HepG2 (cell line): ENCODE data around the gene INHBE. TPM values are rescaled to one million over a fixed set of nuclear protein-coding genes. Genes with fewer than 3 reads are reported as not detected.

Experiments used
- ATM ChIP-seq: fragments of 450-650 bp; IDR thresholded peaks from 2 replicates; pipeline ENCODE4 v1.7.1; 2017; ENCODE audit warnings: mild to moderate bottlenecking, borderline replicate concordance
- GATA4 ChIP-seq: sonication (generic); IDR thresholded peaks from 2 replicates; pipeline ENCODE4 v1.6.1; 2016; ENCODE audit warnings: antibody characterized with exemption, low read depth, borderline replicate concordance
- HHEX ChIP-seq: IDR thresholded peaks from 2 replicates; pipeline ENCODE4 v1.6.1; 2016; ENCODE audit warnings: control low read depth
- NFIB ChIP-seq: sonication (generic); formaldehyde crosslinking; IDR thresholded peaks from 2 replicates; pipeline ENCODE4 v1.9.0; 2021; ENCODE audit warnings: missing genetic modification reagents, mild to moderate bottlenecking, borderline replicate concordance
- RAD21 ChIP-seq: fragments of 450-650 bp; formaldehyde crosslinking; IDR thresholded peaks from 2 replicates; pipeline ENCODE4 v1.5.0; 2020; ENCODE audit warnings: mild to moderate bottlenecking
- THAP11 ChIP-seq: IDR thresholded peaks from 2 replicates; pipeline ENCODE4 v1.6.1; 2016; ENCODE audit warnings: missing biosample characterization, missing genetic modification reagents
- ZFP82 ChIP-seq: sonication (generic); formaldehyde crosslinking; IDR thresholded peaks from 2 replicates; pipeline ENCODE4 v1.5.1; 2020; ENCODE audit warnings: mild to moderate bottlenecking, missing genetic modification reagents, borderline replicate concordance
- ZSCAN12 ChIP-seq: sonication (generic); formaldehyde crosslinking; IDR thresholded peaks from 2 replicates; pipeline ENCODE4 v1.9.0; 2021; ENCODE audit warnings: mild to moderate bottlenecking, missing genetic modification reagents
- ZSCAN25 ChIP-seq: sonication (generic); formaldehyde crosslinking; IDR thresholded peaks from 2 replicates; pipeline ENCODE4 v1.8.0; 2022; ENCODE audit warnings: mild to moderate bottlenecking, missing genetic modification reagents
- polyA plus RNA-seq, 8 experiments: library from polyadenylated mRNA; depleted of rRNA in 3 of 8; stranded (reverse) in 7 of 8; unstranded in 1 of 8; fragments of >200 nt; fragmentation: Illumina TruSeq in 4 of 8; extraction: Trizol in 4 of 8; gene quantifications; 2 replicates each; pipeline versions ENCODE4 v1.2.1 to v1.2.3, GENCODE V29; 2011 to 2016; ENCODE audit warnings: low read depth in 4 of 8, missing spikeins in 1 of 8, mixed read lengths in 1 of 8; ENCODE audit not compliant: insufficient read depth in 1 of 8
- total RNA-seq, 5 experiments: library from RNA; depleted of rRNA; stranded (reverse); fragments of >200 nt; fragmentation: Illumina TruSeq; extraction: Trizol; gene quantifications; 2 replicates each; pipeline ENCODE4 v1.2.3, GENCODE V29; 2016; ENCODE audit warnings: low read depth in 1 of 5
- TF ChIP-seq, protein P1 (sequence below): sonication (generic); formaldehyde crosslinking; IDR thresholded peaks from 2 replicates; pipeline ENCODE4 v1.5.1; 2020; ENCODE audit warnings: mild to moderate bottlenecking, moderate library complexity, missing genetic modification reagents
- TF ChIP-seq, protein P2 (sequence below): sonication (generic); formaldehyde crosslinking; IDR thresholded peaks from 2 replicates; pipeline ENCODE4 v1.5.1; 2020; ENCODE audit warnings: missing genetic modification reagents, mild to moderate bottlenecking, borderline replicate concordance
- TF ChIP-seq, protein P3 (sequence below): sonication (generic); formaldehyde crosslinking; IDR thresholded peaks from 2 replicates; pipeline ENCODE4 v1.5.1; 2020; ENCODE audit warnings: mild to moderate bottlenecking, missing genetic modification reagents, moderate library complexity
- TF ChIP-seq, protein P4 (sequence below): sonication (generic); formaldehyde crosslinking; IDR thresholded peaks from 2 replicates; pipeline ENCODE4 v1.9.0; 2021; ENCODE audit warnings: missing genetic modification reagents, mild to moderate bottlenecking, borderline replicate concordance
- TF ChIP-seq, protein P5 (sequence below): sonication (generic); formaldehyde crosslinking; conservative IDR thresholded peaks from 2 replicates; pipeline ENCODE4 v1.8.0; 2022; ENCODE audit warnings: missing genetic modification reagents
- TF ChIP-seq, protein P6 (sequence below): IDR thresholded peaks from 2 replicates; pipeline ENCODE4 v1.6.1; 2012; ENCODE audit warnings: low read depth, low read length, improper control_type of control experiment
- TF ChIP-seq, protein P7 (sequence below): sonication (generic); formaldehyde crosslinking; IDR thresholded peaks from 2 replicates; pipeline ENCODE4 v1.4.0; 2020; ENCODE audit warnings: missing genetic modification reagents, low read depth, mild to moderate bottlenecking, borderline replicate concordance

INHBE gene
- total and polyA plus RNA-seq, 2 of the 13 experiments (the other 11 are each of a cell fraction or from before 2014, with no cell fraction given), result 17.0 to 32.0 TPM

DNA sequence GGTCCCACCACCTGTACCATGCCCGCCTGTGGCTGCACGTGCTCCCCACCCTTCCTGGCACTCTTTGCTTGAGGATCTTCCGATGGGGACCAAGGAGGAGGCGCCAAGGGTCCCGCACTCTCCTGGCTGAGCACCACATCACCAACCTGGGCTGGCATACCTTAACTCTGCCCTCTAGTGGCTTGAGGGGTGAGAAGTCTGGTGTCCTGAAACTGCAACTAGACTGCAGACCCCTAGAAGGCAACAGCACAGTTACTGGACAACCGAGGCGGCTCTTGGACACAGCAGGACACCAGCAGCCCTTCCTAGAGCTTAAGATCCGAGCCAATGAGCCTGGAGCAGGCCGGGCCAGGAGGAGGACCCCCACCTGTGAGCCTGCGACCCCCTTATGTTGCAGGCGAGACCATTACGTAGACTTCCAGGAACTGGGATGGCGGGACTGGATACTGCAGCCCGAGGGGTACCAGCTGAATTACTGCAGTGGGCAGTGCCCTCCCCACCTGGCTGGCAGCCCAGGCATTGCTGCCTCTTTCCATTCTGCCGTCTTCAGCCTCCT, 1.1 kb downstream of the INHBE start (continued):
- TF ChIP-seq, protein P1, sequence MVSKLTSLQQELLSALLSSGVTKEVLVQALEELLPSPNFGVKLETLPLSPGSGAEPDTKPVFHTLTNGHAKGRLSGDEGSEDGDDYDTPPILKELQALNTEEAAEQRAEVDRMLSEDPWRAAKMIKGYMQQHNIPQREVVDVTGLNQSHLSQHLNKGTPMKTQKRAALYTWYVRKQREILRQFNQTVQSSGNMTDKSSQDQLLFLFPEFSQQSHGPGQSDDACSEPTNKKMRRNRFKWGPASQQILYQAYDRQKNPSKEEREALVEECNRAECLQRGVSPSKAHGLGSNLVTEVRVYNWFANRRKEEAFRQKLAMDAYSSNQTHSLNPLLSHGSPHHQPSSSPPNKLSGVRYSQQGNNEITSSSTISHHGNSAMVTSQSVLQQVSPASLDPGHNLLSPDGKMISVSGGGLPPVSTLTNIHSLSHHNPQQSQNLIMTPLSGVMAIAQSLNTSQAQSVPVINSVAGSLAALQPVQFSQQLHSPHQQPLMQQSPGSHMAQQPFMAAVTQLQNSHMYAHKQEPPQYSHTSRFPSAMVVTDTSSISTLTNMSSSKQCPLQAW, result 0 out of 2 replicates have a peak, but pooled peaks have one; percentile 1
- TF ChIP-seq ATM (no peak), RAD21 (CRISPR knock-in tag) (peak; percentile 50; the same call in 1 of the 2 replicates), ZSCAN25 (CRISPR knock-in tag) (0 out of 2 replicates have a peak, but pooled peaks have one; percentile 19), ZFP82 (CRISPR knock-in tag) (no peak), ZSCAN12 (CRISPR knock-in tag) (no peak), HHEX (CRISPR knock-in tag) (no peak), NFIB (CRISPR knock-in tag) (no peak), THAP11 (peak; percentile 67), GATA4 (no peak)
- TF ChIP-seq, protein P2, sequence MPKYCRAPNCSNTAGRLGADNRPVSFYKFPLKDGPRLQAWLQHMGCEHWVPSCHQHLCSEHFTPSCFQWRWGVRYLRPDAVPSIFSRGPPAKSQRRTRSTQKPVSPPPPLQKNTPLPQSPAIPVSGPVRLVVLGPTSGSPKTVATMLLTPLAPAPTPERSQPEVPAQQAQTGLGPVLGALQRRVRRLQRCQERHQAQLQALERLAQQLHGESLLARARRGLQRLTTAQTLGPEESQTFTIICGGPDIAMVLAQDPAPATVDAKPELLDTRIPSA (CRISPR knock-in tag), result no peak
- TF ChIP-seq, protein P3, sequence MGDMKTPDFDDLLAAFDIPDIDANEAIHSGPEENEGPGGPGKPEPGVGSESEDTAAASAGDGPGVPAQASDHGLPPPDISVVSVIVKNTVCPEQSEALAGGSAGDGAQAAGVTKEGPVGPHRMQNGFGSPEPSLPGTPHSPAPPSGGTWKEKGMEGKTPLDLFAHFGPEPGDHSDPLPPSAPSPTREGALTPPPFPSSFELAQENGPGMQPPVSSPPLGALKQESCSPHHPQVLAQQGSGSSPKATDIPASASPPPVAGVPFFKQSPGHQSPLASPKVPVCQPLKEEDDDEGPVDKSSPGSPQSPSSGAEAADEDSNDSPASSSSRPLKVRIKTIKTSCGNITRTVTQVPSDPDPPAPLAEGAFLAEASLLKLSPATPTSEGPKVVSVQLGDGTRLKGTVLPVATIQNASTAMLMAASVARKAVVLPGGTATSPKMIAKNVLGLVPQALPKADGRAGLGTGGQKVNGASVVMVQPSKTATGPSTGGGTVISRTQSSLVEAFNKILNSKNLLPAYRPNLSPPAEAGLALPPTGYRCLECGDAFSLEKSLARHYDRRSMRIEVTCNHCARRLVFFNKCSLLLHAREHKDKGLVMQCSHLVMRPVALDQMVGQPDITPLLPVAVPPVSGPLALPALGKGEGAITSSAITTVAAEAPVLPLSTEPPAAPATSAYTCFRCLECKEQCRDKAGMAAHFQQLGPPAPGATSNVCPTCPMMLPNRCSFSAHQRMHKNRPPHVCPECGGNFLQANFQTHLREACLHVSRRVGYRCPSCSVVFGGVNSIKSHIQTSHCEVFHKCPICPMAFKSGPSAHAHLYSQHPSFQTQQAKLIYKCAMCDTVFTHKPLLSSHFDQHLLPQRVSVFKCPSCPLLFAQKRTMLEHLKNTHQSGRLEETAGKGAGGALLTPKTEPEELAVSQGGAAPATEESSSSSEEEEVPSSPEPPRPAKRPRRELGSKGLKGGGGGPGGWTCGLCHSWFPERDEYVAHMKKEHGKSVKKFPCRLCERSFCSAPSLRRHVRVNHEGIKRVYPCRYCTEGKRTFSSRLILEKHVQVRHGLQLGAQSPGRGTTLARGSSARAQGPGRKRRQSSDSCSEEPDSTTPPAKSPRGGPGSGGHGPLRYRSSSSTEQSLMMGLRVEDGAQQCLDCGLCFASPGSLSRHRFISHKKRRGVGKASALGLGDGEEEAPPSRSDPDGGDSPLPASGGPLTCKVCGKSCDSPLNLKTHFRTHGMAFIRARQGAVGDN (CRISPR knock-in tag), result peak; percentile 60
- TF ChIP-seq, protein P4, sequence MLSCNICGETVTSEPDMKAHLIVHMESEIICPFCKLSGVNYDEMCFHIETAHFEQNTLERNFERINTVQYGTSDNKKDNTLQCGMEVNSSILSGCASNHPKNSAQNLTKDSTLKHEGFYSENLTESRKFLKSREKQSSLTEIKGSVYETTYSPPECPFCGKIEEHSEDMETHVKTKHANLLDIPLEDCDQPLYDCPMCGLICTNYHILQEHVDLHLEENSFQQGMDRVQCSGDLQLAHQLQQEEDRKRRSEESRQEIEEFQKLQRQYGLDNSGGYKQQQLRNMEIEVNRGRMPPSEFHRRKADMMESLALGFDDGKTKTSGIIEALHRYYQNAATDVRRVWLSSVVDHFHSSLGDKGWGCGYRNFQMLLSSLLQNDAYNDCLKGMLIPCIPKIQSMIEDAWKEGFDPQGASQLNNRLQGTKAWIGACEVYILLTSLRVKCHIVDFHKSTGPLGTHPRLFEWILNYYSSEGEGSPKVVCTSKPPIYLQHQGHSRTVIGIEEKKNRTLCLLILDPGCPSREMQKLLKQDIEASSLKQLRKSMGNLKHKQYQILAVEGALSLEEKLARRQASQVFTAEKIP (CRISPR knock-in tag), result no peak
- TF ChIP-seq, protein P5, sequence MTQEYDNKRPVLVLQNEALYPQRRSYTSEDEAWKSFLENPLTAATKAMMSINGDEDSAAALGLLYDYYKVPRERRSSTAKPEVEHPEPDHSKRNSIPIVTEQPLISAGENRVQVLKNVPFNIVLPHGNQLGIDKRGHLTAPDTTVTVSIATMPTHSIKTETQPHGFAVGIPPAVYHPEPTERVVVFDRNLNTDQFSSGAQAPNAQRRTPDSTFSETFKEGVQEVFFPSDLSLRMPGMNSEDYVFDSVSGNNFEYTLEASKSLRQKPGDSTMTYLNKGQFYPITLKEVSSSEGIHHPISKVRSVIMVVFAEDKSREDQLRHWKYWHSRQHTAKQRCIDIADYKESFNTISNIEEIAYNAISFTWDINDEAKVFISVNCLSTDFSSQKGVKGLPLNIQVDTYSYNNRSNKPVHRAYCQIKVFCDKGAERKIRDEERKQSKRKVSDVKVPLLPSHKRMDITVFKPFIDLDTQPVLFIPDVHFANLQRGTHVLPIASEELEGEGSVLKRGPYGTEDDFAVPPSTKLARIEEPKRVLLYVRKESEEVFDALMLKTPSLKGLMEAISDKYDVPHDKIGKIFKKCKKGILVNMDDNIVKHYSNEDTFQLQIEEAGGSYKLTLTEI (CRISPR knock-in tag), result no peak
- TF ChIP-seq, protein P6, sequence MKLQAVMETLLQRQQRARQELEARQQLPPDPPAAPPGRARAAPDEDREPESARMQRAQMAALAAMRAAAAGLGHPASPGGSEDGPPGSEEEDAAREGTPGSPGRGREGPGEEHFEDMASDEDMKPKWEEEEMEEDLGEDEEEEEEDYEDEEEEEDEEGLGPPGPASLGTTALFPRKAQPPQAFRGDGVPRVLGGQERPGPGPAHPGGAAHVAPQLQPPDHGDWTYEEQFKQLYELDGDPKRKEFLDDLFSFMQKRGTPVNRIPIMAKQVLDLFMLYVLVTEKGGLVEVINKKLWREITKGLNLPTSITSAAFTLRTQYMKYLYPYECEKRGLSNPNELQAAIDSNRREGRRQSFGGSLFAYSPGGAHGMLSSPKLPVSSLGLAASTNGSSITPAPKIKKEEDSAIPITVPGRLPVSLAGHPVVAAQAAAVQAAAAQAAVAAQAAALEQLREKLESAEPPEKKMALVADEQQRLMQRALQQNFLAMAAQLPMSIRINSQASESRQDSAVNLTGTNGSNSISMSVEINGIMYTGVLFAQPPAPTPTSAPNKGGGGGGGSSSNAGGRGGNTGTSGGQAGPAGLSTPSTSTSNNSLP, result no peak
- TF ChIP-seq, protein P7, sequence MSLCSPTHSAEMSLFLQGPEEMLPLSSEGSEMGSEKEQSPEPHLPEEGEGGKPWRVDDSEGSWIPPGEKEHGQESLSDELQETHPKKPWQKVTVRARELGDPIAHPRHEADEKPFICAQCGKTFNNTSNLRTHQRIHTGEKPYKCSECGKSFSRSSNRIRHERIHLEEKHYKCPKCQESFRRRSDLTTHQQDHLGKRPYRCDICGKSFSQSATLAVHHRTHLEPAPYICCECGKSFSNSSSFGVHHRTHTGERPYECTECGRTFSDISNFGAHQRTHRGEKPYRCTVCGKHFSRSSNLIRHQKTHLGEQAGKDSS (CRISPR knock-in tag), result peak; percentile 26; the same call in 1 of the 2 replicates
